ENCODE results near the gene KCNA4.

The KCNA4 gene

DNA sequence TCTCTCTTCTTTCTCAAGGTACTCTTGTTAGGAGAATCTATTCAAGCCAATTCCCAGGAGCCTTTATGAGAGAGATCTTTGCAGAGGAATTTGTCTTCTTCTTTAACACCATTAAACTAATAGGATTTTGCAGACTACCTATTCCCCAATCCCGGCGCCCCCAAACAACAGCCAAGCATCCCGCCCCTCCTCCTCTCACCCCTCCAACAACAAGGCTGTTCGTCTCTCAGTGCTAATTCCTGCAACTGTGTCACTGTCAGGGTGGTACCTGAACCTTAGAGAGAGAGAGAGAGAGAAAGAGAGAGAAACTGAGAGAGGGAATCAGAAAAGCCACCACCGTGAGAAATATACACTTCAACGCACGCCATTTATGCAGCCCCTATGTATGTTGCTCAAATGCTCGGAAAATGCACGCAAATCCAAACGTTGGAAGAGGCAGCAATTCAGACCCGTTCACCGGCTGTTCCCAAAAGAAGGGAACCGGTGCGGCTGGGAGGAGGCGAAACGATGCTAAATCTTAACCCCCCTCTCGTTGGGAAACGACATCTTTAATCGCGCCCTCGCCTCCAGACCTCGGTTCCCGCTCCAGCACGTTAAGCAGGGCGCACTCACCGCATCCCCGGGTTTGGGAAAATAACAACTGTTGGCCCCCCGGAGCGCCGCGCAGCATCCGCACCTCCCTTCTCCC is 961 bp downstream of the KCNA4 start:
- DNase-seq (ENCODE audit: low spot score) = peak; percentile 19
- TF ChIP-seq, protein P1, sequence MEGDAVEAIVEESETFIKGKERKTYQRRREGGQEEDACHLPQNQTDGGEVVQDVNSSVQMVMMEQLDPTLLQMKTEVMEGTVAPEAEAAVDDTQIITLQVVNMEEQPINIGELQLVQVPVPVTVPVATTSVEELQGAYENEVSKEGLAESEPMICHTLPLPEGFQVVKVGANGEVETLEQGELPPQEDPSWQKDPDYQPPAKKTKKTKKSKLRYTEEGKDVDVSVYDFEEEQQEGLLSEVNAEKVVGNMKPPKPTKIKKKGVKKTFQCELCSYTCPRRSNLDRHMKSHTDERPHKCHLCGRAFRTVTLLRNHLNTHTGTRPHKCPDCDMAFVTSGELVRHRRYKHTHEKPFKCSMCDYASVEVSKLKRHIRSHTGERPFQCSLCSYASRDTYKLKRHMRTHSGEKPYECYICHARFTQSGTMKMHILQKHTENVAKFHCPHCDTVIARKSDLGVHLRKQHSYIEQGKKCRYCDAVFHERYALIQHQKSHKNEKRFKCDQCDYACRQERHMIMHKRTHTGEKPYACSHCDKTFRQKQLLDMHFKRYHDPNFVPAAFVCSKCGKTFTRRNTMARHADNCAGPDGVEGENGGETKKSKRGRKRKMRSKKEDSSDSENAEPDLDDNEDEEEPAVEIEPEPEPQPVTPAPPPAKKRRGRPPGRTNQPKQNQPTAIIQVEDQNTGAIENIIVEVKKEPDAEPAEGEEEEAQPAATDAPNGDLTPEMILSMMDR (IDR thresholded peaks at IDR 0.05; ENCODE audit: extremely low read depth, missing control alignments) = no peak

DNA sequence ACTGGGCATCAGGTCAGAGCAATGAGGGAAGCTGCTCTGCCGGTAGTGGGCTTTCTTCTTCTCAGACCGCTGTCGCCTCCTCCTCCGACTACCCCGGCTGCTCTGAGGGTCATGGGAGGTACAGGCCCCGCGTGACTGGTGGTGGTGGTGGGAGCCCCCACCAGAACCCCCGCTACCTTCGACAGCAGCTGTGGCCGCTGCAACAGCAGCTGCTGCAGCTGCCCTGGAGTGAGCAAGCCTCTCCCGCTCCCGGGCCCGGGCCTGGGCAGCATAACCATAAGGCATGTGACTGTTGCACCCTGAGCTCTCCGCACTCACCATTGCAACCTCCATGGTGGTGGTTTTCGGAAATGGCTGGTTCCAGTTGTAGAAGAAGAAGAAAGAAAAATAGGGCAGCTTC is 4.5 kb downstream of the KCNA4 start:
- no peak for DNase-seq (ENCODE audit: low spot score)
- TF ChIP-seq, protein P1 (IDR thresholded peaks at IDR 0.05; ENCODE audit: extremely low read depth, missing control alignments) = no peak

DNA sequence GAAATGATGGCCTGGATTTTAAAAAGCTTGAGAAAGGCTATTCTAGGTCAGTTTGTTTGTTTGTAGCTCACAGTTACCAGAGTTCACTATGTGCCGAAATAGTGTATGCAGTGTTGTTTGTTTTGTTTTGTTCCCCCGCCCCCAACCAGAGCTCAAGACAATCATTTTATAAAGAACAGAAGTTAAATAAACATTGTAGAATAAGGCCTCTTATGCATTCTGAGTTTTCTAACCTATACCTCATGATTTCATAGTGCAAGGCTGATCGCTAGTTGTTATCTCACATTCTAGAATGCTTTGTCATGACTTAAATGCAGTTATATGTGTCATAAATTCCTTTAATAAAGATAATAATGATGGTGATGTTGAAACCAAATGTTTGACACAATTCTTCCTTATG is 7.8 kb downstream of the KCNA4 start:
- no peak for DNase-seq (ENCODE audit: low spot score)
- TF ChIP-seq, protein P1 (IDR thresholded peaks at IDR 0.05; ENCODE audit: extremely low read depth, missing control alignments) = no peak

DNA sequence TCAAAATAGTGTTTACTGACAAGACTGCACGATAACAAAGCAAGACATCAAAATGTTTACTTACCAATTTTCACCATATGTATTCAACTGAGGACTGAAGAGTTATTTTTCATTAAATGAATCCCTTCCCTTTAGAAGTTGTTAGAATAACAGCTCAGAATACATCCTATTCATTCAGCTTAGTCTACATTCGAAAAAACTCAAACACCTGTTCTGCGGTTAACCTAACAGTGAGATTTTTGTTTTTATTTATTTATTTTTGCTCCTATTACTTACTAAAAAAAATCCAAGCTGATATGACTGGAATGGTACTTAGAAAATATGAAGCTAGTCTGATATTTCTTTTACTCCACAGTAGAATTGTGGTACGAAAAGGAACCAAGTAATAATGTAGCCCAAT is 10.0 kb downstream of the KCNA4 start:
- TF ChIP-seq, protein P1 (IDR thresholded peaks at IDR 0.05; ENCODE audit: extremely low read depth, missing control alignments) = no peak
- DNase-seq (ENCODE audit: low spot score) = no peak

DNA sequence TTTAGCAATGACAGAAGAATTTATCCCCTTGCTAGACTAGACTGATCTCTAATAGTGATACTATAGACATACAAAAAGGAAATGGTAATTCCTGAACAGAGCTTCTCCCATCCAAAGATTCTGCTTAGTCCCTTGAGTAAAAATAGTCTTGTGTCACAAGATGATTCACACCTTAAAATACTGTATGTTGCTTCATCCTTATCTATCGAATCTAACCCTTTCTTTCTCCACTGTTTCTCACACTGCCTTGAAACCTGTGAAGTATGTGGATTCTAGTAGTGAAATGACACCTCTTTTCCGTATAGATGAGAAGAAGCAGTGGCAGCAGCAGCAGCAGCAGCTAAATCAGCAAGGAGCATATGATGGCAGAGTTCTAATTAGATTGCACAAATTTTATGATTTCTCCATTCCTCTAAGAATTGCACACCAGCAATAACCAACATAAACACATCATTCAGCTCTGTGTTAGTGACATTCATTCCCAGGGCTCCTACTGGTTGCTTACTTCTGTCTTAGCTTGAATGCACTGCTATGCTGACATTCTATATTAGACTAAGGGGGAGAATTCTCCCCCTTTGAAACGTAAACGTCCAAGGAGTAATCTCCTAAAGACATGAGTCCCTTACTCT is 14.6 kb downstream of the KCNA4 start:
- DNase-seq (ENCODE audit: low spot score) = no peak
- TF ChIP-seq, protein P1 (IDR thresholded peaks at IDR 0.05; ENCODE audit: extremely low read depth, missing control alignments) = no peak

DNA sequence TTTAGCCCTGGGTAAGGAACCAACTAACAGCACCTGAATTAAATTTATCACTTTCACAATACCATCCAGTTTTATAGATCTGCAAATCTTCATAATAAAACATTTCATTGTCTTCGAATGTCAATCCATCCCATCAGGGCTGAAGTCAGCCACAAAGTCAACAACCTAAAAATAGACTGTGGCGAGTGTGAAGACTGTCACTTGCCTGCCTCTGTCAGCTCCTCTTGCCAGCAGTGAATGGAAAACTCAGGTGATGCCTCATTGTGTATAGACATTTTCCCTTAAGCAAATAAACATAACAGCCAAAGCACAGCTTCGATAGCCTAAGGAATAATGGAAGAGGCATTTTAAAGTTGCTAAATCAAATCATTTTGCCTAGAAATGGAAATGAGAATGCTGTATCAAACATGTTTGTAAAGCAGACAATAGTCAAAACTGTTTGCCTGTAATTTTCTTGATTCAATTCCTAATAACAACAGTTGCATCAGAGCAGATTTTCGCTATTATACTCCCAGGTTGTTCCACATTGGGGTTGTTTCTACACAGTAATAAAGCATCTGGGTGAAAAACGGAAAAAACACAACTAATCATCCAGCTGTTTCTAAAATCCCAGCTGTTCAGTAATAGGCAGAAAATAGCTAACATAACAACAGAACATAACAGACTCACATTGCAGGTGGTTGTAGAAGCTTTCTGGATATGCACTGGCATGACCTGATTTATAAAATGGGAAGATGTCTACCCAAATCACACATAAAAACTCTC is 15.7 kb downstream of the KCNA4 start:
- no peak for DNase-seq (ENCODE audit: low spot score)
- TF ChIP-seq, protein P1 (IDR thresholded peaks at IDR 0.05; ENCODE audit: extremely low read depth, missing control alignments) = no peak

DNA sequence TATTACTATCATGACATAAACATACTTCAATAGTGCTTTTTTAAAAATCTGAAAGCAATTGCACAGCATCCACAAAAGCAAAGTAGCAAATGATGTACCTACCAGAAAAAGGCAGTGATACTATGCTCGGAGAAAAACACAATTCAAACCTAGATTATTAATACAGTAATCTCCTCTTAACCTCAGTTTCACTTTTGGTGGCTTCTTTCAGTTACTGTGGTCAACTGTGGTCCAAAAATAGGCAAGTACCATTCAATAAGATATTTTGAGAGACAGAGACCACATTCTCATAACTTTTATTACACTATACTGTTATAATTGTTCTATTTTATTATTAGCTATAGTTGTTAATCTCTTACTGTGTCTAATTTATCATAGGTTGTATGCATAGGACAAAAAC is 20.8 kb downstream of the KCNA4 start:
- no peak for DNase-seq (ENCODE audit: low spot score)
- TF ChIP-seq, protein P1 (IDR thresholded peaks at IDR 0.05; ENCODE audit: extremely low read depth, missing control alignments) = no peak
